ENCODE results near the gene GSG1L.
"Not testable (repeated sequence)": the region's sequence is repeated elsewhere in the genome, so short reads cannot be mapped to it uniquely, and the experiment has no call there.

GSG1L gene

DNA sequence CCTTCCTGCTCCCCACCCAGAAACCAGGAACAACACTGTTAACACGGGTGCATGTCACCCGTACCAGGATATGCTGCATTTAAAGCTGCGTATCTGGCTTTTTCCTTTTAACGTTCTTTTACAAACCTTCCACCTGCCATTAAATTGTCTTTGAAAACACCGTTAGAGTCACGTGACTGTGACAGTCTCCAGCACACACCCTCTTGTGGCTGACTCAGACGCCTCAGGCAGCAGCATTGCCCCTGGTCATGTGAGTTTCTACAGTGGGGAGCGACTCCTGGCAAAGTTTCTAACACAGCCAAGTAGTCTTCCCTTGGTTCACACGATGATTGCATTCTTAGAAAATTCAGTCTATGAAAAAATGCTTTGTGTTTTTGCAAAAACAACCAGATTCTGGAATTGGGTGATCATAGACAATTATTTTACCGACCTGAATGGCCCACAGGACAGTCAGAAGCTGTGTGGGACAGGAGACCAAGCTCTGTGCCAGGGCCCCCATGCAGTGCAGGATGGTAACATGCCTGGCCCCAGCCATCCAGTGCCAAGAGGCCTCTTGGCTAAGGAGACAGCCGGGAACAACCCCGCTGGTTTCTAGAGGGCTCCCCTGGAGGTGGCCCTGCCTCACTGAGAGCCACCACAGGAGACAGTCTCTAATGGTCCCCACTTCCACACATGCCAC lies 314.5 kb downstream of the GSG1L start:
- no peaks in the 10 kb centered on the region for H3K27me3 Mint-ChIP-seq

GRCh38 chr16:27747946-27748345 lies 315.6 kb downstream of the GSG1L start:
- DNase-seq, result no peak
- Mint-ChIP-seq H3K4me3 (no peak overlapping the region), H3K4me1 (peaks cover 5% of the 10 kb centered on the region), H3K36me3 (no peaks in the 10 kb centered on the region), H3K27ac (no peak overlapping the region), H3K27me3 (no peaks in the 10 kb centered on the region), H3K9me3 (no peaks in the 10 kb centered on the region)
- CTCF ChIA-PET, result interaction anchor here (0.8 kb wide), 1 partner anchor 109 kb away, joined by 3 read pairs; no protein-coding TSS in a partner anchor

More for the DNA sequence above, 314.5 kb downstream of the GSG1L start:
- no peaks in the 10 kb centered on the region for H3K9me3 Mint-ChIP-seq
- DNase-seq, result peak; percentile 63
- peaks cover 5% of the 10 kb centered on the region for H3K4me1 Mint-ChIP-seq
- H3K36me3 Mint-ChIP-seq, result no peaks in the 10 kb centered on the region
- H3K27ac Mint-ChIP-seq, result no peak overlapping the region
- no peak overlapping the region for H3K4me3 Mint-ChIP-seq
- CTCF ChIA-PET, result interaction anchor here (0.7 to 0.8 kb wide), 2 partner anchors 110 to 224 kb away, joined by 3 read pairs; no protein-coding TSS in a partner anchor

DNA sequence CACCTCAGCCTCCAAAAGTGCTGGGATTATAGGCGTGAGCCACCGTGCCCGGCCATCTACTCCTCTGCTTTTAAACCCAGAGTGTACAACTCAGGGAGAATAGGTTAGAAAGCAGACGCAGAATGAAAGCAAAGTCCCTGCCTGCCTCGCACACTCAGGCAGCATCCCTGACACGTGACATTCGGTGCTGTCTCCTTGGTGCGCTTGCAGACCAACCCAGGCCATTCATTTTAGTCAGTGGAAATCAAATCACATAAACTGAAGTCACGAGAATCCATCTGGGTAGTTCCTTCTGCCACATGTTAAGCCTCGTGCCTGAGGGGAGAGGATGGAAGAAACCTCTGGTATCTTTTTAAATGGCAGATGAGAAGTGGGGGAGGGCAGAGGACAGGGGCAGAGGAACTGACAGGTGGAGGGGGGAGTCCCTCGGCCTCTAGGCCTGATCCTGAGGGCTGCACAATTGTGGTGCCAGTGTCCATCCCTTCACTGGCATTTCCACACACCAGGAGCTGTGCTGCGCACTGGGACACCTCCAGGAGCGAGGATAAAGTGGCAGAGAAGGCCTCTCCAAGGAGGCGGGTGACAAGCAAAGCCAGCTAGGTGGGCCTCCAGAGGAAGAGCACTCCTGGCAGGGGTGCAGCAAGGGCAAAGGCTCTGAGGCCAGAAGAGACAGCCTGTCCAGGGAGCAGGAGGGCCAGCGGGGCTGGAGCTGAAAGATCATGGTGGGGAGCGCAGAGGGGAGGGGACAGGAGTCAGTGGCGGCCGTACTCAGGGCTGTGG lies 317.2 kb downstream of the GSG1L start:
- CTCF ChIA-PET, result no interaction called here
- Mint-ChIP-seq H3K27ac (no peak overlapping the region), H3K27me3 (no peaks in the 10 kb centered on the region), H3K36me3 (no peaks in the 10 kb centered on the region), H3K9me3 (no peaks in the 10 kb centered on the region), H3K4me1 (peaks cover 5% of the 10 kb centered on the region), H3K4me3 (no peak overlapping the region)
- DNase-seq, result no peak

DNA sequence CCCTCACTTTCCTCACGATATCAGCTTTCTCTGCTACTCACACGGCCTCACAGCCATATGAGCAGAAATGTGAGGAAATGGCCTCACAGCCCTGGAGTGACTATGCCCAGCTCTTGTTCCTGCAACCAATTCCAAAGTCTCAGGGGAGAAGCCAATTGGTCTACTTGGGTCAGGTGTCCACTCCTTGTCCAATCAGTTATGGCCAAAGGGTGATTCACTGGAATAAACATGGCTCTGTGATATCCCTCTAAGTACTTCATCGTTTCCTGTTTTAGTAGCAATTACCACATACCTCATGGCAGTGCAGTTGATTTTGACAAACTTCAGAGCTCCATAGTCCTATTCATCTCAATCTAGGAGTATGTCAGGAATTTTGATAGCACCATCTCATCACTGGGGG lies 318.2 kb downstream of the GSG1L start:
- H3K4me3 Mint-ChIP-seq, result no peak overlapping the region
- H3K9me3 Mint-ChIP-seq, result no peaks in the 10 kb centered on the region
- CTCF ChIA-PET, result no interaction called here
- DNase-seq, result no peak
- no peaks in the 10 kb centered on the region for H3K27me3 Mint-ChIP-seq
- no peaks in the 10 kb centered on the region for H3K36me3 Mint-ChIP-seq
- peaks cover 5% of the 10 kb centered on the region for H3K4me1 Mint-ChIP-seq
- no peak overlapping the region for H3K27ac Mint-ChIP-seq

DNA sequence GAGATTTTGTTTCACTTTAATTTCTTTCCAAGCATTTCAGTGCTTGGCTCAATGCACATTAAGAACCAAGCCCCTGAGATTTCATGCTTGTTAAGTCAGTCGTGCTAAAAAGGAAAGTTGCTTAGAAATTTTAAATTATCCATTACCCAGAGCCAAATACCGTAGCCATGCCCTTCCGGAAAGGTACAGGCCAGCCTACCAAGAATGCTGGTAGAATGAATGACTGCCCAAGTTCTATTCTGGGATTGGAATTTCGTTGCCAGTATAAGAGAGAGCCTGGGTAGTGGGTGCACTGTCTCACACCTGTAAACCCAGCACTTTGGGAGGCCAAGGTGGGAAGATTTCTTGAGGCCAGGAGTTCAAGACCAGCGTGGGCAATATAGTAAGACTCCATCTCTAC lies 319.6 kb downstream of the GSG1L start:
- CTCF ChIA-PET, result no interaction called here
- no peak for DNase-seq

DNA sequence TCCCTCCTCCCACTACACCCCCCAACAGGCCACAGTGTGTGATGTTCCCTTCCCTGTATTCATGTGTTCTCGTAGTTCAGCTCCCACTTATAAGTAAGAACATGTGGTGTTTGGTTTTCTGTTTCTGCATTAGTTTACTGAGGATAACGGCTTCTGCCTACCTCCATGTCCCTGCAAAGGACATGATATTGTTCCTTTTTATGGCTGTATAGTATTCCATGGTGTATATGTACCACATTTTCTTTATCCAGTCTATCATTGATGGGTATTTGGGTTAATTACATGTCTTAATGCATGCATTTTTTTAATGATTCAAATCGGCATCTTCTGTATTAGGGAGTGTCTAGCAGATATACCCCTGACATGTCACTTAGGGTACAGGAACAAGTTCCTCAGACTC lies 320.5 kb downstream of the GSG1L start:
- H3K36me3 Mint-ChIP-seq, H3K27ac Mint-ChIP-seq, H3K4me1 Mint-ChIP-seq, H3K4me3 Mint-ChIP-seq, H3K27me3 Mint-ChIP-seq, DNase-seq, CTCF ChIA-PET, H3K9me3 Mint-ChIP-seq: not testable (repeated sequence)

More for the DNA sequence above, 319.6 kb downstream of the GSG1L start:
- Mint-ChIP-seq H3K4me3 (no peak overlapping the region), H3K4me1 (peaks cover 3% of the 10 kb centered on the region), H3K36me3 (no peaks in the 10 kb centered on the region), H3K9me3 (no peaks in the 10 kb centered on the region), H3K27me3 (no peaks in the 10 kb centered on the region), H3K27ac (no peak overlapping the region)

DNA sequence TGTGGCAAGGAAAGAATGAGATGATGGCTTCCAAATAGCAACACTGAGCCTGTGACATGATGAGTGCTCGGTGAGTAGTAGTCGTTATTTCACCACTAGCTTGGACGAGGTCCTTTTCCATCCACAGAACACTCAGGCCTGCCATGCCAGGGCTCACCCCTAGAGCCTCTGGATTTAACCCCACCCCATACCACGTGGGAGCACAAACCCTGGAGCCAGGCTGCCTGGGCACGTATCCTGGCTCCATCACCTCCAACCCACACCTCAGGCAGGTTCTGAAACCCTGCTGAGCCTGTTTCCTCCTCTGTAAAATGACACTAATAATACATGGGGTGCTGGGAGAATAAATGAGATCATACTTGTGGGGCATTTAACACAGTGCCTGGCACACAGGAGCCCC lies 321.2 kb downstream of the GSG1L start:
- Mint-ChIP-seq H3K27ac (no peak overlapping the region), H3K4me3 (no peak overlapping the region), H3K27me3 (no peaks in the 10 kb centered on the region), H3K4me1 (no peaks in the 10 kb centered on the region), H3K9me3 (no peaks in the 10 kb centered on the region), H3K36me3 (no peaks in the 10 kb centered on the region)
- DNase-seq, result no peak
- CTCF ChIA-PET, result no interaction called here

- H3K4me3 Mint-ChIP-seq, result no peak overlapping the region
- no peak overlapping the region for H3K27ac Mint-ChIP-seq
- H3K36me3 Mint-ChIP-seq, result no peaks in the 10 kb centered on the region
- H3K27me3 Mint-ChIP-seq, result no peaks in the 10 kb centered on the region
- no peaks in the 10 kb centered on the region for H3K4me1 Mint-ChIP-seq
- H3K9me3 Mint-ChIP-seq, result no peaks in the 10 kb centered on the region
- CTCF ChIA-PET, result no interaction called here
- DNase-seq, result no peak
Measured at GRCh38 chr16:27740496-27741201, 322.9 kb downstream of the GSG1L start.

- Mint-ChIP-seq H3K4me3 (no peak overlapping the region), H3K27ac (no peak overlapping the region), H3K36me3 (no peaks in the 10 kb centered on the region), H3K9me3 (no peaks in the 10 kb centered on the region), H3K27me3 (no peaks in the 10 kb centered on the region), H3K4me1 (no peaks in the 10 kb centered on the region)
- CTCF ChIA-PET, result no interaction called here
- no peak for DNase-seq
Measured at GRCh38 chr16:27739606-27740357, 323.7 kb downstream of the GSG1L start.

- CTCF ChIA-PET, result no interaction called here
- H3K27me3 Mint-ChIP-seq, result no peaks in the 10 kb centered on the region
- H3K4me3 Mint-ChIP-seq, result no peak overlapping the region
- no peaks in the 10 kb centered on the region for H3K4me1 Mint-ChIP-seq
- no peak for DNase-seq
- H3K9me3 Mint-ChIP-seq, result no peaks in the 10 kb centered on the region
- H3K36me3 Mint-ChIP-seq, result no peaks in the 10 kb centered on the region
- no peak overlapping the region for H3K27ac Mint-ChIP-seq
Measured at GRCh38 chr16:27738596-27738995, 324.9 kb downstream of the GSG1L start.
